ENCODE measurements around the gene TCF15. TPM values are rescaled to one million over a fixed set of nuclear protein-coding genes. Genes with fewer than 3 reads are reported as not detected.

The TCF15 gene
- total and polyA plus RNA-seq, 2 of the 13 experiments (the other 11 are each of a cell fraction or from before 2014, with no cell fraction given), result not detected

- TF ChIP-seq SNAPC2 (CRISPR knock-in tag; IDR thresholded peaks at IDR 0.05) (no peak), GTF2F1 (IDR thresholded peaks at IDR 0.05; ENCODE audit: low read length) (no peak), ZNF777 (CRISPR knock-in tag; IDR thresholded peaks at IDR 0.05) (peak; percentile 55), SP2 (CRISPR knock-in tag; IDR thresholded peaks at IDR 0.05) (no peak; the same call in none of the 2 replicates), ZNF44 (CRISPR knock-in tag; IDR thresholded peaks at IDR 0.05) (0 out of 2 replicates have a peak, but pooled peaks have one; percentile 67), BHLHE40 (IDR thresholded peaks at IDR 0.05; ENCODE audit: low read length) (peak; percentile 73), ZNF891 (CRISPR knock-in tag; IDR thresholded peaks at IDR 0.05) (peak; percentile 94), RNF219 (CRISPR knock-in tag; IDR thresholded peaks at IDR 0.05) (no peak), TOPORS (CRISPR knock-in tag; IDR thresholded peaks at IDR 0.05) (peak; percentile 45; the same call in 1 of the 2 replicates), ZNF3 (CRISPR knock-in tag; IDR thresholded peaks at IDR 0.05) (0 out of 2 replicates have a peak, but pooled peaks have one; percentile 46), CENPT (CRISPR knock-in tag; IDR thresholded peaks at IDR 0.05; ENCODE audit: low read depth) (no peak), GMEB1 (CRISPR knock-in tag; IDR thresholded peaks at IDR 0.05; ENCODE audit: borderline replicate concordance) (peak; percentile 58), TFAP4 (IDR thresholded peaks at IDR 0.05; ENCODE audit: borderline replicate concordance, low read depth) (peak; percentile 95), ZNF569 (CRISPR knock-in tag; IDR thresholded peaks at IDR 0.05; ENCODE audit: borderline replicate concordance) (no peak), ZNF12 (CRISPR knock-in tag; IDR thresholded peaks at IDR 0.05) (peak; percentile 21; the same call in 1 of the 2 replicates), ZSCAN20 (CRISPR knock-in tag; IDR thresholded peaks at IDR 0.05; ENCODE audit: borderline replicate concordance) (peak; percentile 99), EEA1 (CRISPR knock-in tag; IDR thresholded peaks at IDR 0.05; ENCODE audit: borderline replicate concordance) (no peak), HNF4G (IDR thresholded peaks at IDR 0.05; ENCODE audit: borderline replicate concordance, low read depth, low read length) (peak; percentile 69; the same call in 1 of the 2 replicates), HNF4G (CRISPR knock-in tag; IDR thresholded peaks at IDR 0.05; ENCODE audit: borderline replicate concordance, low read depth) (peak; percentile 44; the same call in 1 of the 2 replicates), ZFP91 (CRISPR knock-in tag; IDR thresholded peaks at IDR 0.05; ENCODE audit: borderline replicate concordance) (peak; percentile 87), ELK4 (CRISPR knock-in tag; IDR thresholded peaks at IDR 0.05; ENCODE audit: borderline replicate concordance) (peak; percentile 97; the same call in 1 of the 2 replicates), ZMAT3 (CRISPR knock-in tag; conservative IDR thresholded peaks at IDR 0.05) (peak; percentile 93)
These were observed 35.4 kb upstream of the TCF15 start (continued) for GRCh38 chr20:645318-646106.

Measured in HepG2 (cell line).